Bone marrow (tissue), 2 donors: ENCODE results near the gene MYOT.
"Not testable (repeated sequence)": the region's sequence is repeated elsewhere in the genome, so short reads cannot be mapped to it uniquely, and the experiment has no call there.

Experiments used
- DNase-seq, 2 donors: peaks; one replicate each; lab custom pipeline; 2025; lab: John Stamatoyannopoulos, UW

MYOT gene, protein sequence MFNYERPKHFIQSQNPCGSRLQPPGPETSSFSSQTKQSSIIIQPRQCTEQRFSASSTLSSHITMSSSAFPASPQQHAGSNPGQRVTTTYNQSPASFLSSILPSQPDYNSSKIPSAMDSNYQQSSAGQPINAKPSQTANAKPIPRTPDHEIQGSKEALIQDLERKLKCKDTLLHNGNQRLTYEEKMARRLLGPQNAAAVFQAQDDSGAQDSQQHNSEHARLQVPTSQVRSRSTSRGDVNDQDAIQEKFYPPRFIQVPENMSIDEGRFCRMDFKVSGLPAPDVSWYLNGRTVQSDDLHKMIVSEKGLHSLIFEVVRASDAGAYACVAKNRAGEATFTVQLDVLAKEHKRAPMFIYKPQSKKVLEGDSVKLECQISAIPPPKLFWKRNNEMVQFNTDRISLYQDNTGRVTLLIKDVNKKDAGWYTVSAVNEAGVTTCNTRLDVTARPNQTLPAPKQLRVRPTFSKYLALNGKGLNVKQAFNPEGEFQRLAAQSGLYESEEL

GRCh38 chr5:137867664-137868063, at the start of gene MYOT:
Gene MYOT (plus strand): TSS chr5:137867860. CDS start chr5:137870652, 2,792 bp downstream.
- DNase-seq = no peak

GRCh38 chr5:137819766-137820165, 47.9 kb upstream of the MYOT start:
- DNase-seq = no peak

DNA sequence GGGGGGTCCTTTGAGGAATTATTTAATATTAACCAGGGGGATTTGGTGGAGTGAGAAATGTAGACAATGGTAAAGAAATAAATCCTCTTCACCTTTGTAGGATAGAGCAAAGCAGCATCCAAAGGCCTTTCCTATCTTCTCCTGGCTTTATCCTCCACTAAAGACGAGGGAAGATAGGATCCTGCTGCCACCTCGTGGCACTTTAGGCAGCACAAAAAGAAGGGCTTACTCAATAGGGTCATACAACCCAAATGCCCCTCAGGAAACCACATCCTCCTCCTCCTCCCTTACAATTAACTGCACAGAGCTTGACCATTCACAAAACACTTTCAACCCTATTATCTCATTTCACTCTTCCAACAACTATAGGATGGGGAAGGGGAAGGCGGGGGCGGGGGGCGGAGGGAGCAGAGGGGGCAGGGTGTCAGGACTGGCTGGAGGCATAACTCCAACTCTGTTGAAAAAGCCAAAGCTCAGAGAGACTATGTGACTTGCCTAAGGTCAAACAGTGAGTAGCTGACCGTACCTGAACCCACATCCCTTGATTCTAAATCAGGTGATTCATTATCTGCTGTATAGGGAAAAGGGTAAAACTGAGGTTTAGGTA, 45.4 kb upstream of the MYOT start:
- no peak for DNase-seq

GRCh38 chr5:137822984-137823383, 44.7 kb upstream of the MYOT start:
- DNase-seq = no peak

GRCh38 chr5:137825165-137825564, 42.5 kb upstream of the MYOT start:
- no peak for DNase-seq

DNA sequence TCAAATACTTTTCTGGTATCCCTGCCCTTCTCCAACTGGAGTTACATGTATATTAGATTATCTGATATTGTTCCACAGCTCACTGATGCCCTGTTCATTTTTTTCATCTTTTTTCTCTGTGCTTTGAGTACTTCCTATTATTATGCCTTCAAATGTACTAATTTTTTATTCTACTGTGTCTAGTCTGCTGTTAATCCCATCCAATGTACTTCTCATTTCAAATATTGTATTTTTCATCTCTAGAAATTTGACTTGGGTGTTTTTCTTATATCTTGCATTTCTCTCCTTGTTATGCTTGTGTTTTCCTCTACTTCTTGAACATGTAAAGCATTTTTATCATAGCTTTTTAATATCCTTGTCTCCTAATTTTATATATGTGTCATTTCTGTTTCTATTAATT, 41.6 kb upstream of the MYOT start:
- DNase-seq = no peak

DNA sequence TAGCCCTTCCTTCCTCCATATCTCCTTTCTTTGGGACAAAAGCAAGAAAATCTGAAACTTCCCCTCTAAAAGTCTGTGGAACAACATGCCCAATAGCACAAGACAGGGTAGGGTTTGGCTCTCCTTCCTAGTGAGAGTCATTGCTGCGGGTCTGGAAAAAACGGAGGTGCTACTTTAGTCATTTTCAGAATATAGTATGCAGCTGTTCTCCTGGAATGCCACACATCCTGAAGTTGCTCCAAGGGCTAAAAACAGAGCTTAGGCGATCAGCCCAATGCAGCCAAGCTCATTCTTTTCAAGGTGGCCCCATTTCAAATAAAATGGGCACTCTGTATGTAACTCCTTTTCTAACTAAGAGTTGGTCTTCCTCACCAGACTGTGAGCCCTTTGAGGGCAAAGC, 39.5 kb upstream of the MYOT start:
- DNase-seq = no peak

- DNase-seq = no peak
Measured at GRCh38 chr5:137828664-137829063, 39.0 kb upstream of the MYOT start.

- DNase-seq = no peak
Measured at GRCh38 chr5:137831105-137831504, 36.6 kb upstream of the MYOT start.

DNA sequence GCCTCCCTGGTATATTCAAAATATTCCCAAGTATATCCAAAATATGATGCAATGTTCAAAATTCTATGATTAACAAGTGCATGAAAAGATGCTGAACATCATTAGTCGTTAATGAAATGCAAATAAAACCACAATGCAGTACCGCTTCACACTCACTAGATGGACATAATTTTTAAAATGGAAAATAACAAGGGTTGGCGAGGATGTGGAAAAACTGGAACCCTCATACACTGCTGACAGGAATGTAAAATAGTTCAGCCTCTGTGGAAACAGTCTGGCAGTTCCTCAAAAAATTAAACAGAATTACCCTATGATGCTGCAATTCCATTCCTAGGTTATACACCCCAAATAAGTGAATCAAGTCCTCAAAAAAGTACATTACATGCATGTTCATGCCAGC, 36.1 kb upstream of the MYOT start:
- DNase-seq = no peak

- no peak for DNase-seq
Measured at GRCh38 chr5:137832416-137832815, 35.2 kb upstream of the MYOT start.

DNA sequence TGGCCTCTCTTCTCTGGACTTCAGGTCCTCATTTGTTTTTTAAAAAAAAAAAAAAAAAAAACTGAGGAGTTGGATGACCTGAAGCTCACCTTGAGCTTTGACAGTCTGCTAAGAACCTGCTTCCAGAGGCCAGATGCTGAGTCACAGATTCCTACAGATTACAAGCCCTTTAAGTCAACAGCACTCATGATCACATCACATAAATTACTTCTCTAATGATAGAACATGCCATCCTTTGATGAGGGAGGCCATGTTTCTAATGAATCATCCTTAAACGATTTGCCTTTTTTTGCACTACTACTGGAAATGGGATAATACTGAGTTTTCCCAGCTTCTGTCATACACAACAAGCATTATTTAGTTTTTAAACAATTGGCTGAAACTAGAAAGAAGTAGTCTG, 34.2 kb upstream of the MYOT start:
- no peak for DNase-seq

- DNase-seq = no peak
Measured at GRCh38 chr5:137834498-137835049, 33.1 kb upstream of the MYOT start.

GRCh38 chr5:137836298-137836697, 31.4 kb upstream of the MYOT start:
- DNase-seq = no peak

DNA sequence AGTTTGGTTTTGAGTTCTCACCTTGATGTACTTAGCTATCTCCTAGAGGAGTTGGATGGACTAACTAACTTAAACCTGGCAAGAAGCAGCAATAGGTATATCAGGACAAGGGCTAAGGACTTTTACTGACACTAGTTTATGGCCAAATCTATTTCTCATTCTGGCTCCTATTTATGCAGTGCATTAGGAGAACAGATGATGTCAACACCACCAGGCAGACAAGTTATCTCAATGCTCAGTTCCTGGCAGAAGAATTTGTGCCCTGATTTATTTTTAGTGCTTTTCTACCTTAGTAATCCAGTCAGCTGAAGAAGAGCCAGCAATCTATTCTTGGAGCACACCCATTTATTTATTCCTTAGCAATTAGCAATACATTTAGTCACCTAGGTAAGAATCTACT, 30.7 kb upstream of the MYOT start:
- no peak for DNase-seq

DNA sequence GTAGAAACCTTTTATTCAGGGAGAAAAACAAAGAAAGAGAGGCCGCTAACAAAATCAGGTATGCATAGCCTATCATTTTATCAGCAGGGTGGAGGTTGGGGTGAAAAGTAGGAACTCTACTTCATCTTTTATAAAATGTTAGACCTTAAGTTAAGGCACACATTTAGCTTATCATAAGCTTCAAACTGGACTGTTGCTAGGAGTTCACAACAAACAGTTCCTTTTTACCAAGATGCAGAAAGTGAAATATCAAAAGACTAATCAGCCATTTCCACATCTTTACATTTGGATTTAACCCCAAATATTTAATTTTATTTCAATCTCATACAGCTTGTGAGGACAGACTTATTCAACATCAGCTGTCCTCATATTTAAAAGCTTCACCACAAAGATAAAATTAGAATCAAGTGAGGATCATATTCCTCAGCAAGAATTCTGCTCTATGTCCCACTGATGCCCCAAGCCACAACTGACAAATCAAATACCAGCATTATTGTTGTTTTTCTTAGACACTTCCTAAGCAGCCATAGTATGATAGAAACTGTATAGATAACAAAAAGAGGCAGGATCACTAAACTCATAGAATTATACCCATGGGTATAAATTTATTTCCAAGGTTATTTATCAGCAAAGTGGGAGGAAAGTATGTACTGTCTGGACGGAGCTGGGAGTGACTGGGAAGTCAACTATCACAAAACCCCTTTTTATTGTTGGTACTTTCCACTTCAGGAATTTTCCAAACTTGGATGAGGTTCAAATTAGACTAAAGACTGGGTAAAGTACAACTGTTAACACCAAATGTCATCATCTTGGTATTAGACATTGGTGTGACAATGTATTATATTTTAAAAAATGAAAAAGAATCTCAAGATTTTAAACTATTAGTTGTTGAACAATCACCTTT, 29.9 kb upstream of the MYOT start:
- DNase-seq = no peak

DNA sequence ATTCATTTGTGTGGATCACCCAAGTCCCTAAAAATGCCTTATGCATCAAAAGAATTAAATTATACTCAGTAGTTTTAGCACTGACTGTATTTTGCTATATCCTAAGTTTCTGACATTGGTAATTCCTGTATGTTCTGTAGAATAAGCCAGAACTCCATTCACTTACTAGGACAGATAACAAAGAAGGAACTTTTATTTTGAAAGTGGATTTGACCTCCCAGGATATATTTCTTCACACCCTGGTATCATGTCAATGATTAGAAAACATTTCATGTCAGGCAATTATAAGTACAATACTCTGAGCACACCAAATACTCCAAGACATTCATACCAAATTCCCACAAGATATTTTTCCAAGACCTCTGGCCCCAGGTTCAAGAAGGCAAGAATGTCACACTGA, 28.7 kb upstream of the MYOT start:
- DNase-seq = no peak

GRCh38 chr5:137842296-137842695, 25.4 kb upstream of the MYOT start:
- no peak for DNase-seq

- DNase-seq = no peak
Measured at GRCh38 chr5:137843676-137844299, 23.9 kb upstream of the MYOT start.

DNA sequence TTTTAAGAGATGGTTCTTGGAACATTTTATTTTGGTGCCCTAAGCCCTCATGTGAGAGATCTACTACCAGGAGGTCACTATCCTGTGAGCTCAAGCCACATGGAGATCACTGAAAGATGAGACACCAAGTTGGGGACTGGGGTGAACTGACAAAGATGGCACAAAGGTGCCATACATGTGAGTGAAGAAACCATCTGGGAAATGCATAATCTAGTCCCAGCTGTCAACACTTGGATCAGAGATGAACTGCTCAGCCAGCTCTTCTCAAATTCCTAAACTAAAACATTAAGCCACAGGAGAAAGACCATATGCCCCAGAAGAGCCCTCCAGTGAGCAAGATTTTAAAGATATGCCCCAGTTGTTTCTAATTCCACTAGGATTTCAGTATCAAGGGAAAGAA, 22.2 kb upstream of the MYOT start:
- DNase-seq = no peak

DNA sequence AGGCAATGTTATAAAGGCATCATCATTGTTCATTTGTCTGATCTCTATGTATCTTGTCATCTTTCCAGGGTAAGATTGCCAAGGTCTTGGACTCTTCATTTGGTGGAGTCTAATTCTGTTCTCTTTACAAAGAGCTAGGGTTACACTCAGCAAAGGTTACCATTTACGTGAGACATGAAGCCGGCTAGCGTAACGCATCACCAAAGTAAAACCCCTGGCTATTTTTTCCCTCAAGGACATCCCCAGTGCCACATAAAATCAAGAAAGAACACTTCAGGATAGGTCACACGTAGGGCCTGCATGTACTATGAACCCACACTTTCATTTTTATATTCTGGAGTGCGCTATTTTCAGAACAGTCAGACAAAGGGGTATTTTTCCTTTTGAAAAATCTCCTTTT, 20.0 kb upstream of the MYOT start:
- DNase-seq = no peak

DNA sequence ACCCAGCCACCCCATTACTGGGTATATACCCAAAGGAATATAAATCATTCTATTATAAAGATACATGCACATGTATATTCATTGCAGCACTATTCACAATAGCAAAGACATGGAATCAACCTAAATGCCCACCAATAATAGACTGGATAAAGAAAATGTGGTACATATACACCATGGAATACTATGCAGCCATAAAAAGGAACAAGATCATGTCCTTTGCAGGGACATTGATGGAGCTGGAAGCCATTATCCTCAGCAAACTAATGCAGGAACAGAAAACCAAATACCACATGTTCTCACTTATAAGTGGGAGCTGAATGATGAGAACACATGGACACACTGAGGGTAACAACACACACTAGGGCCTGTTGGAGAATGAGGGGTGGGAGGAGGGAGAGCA, 14.5 kb upstream of the MYOT start:
- not testable (repeated sequence) for DNase-seq
